ENCODE measurements around the gene ANKRD40.

The ANKRD40 gene

DNA sequence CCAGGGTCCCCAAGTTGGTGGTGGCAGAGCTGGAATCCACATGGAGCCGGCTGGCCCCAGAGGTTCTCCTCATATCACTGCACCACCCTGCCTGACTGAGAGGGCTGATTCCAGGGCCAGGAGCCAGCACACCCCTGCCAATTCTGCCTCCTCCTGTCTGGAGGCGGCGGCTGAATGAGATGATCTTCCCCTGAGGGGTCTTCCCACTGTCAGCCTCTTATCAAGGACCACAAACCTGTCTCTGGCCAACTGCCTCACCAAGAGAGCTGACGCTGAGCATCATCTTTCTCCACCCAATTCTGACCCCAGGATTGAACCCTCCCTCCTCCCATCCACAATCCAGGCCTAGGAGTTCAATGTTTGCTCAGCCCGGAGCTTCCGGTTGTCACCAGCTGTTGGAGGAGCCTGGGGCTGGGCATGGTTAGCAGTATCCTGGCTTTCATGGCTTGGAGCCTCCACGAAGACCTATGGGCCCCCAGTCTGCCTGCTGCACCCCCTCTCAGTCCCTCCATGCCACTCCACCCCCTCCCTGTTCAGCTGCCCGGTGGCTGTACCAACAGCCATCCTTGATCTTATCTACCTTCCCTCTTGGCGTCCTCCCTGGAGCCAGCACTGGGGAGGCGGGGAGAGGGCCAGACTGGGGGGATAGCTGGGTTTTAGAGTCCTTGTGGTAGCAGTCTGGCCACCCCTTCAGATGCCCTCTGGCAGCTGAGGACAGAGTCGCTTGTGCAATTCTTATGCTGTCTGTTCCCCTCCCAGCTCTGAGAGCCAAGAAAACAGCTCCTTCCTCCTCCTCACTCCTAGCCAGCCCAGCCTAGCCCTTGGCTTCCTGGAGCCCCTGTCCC lies 47.5 kb downstream of the ANKRD40 start:
- no peak for TF ChIP-seq CTCF (IDR thresholded peaks at IDR 0.05)

DNA sequence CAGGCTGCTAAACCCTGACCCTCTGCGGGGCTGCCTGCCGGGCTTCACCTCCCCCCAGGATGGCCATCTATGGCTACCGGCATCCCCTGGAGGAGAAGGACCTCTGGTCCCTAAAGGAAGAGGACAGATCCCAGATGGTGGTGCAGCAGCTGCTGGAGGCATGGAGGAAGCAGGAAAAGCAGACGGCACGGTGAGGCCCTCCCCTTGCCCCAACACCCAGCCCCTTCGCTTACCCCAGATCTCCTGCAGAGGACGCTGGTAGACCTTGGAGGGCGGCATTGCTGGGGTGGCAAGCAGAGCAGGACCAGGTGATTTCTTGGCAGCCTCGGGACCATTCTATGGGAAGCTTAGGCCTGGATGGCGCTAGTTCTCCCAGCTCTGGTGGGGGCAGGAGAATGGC lies 48.5 kb downstream of the ANKRD40 start:
- TF ChIP-seq CTCF (IDR thresholded peaks at IDR 0.05) = no peak

GRCh38 chr17:50658616-50659015 lies 49.1 kb downstream of the ANKRD40 start:
- no peak for TF ChIP-seq CTCF (IDR thresholded peaks at IDR 0.05)

GRCh38 chr17:50657627-50658026 lies 50.1 kb downstream of the ANKRD40 start:
- TF ChIP-seq CTCF (IDR thresholded peaks at IDR 0.05) = no peak

- no peak for TF ChIP-seq CTCF (IDR thresholded peaks at IDR 0.05)
Measured at GRCh38 chr17:50657054-50657453, 50.7 kb downstream of the ANKRD40 start.

DNA sequence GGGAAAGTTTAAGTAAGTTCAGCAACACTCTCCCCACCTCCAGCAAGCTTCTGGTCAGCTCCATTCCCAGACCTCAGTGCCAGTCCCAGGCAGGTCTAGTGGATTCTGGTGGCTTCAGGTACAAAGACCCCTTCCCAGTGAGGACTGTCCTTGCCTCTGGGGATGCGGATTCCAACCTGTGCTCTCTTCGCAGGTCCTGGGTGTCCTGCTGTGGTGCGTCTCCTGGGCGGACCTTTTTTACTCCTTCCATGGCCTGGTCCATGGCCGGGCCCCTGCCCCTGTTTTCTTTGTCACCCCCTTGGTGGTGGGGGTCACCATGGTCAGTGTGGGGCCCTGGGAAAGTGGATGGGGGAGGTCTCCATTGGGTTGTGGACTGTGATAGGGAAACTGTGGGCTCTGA lies 51.2 kb downstream of the ANKRD40 start:
- TF ChIP-seq CTCF (IDR thresholded peaks at IDR 0.05) = no peak

DNA sequence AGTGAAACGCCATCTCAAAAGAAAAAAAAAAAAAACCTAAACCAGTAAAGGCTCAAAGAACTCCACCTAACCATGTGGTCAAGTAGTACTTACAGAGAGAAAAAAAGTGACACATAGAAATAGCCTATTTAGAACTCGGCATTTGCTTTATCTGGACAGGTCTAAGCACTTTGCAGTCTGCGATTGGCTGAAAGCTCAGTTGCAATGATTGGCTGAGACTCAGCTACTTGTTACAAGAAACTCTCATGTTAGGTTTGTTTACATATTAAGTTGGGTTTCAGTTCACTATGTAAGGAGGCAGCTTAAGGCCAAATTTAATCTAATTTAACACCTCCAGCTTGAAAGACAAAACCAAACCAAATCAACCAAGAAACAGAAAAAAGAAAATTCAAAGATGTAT lies 54.0 kb downstream of the ANKRD40 start:
- no peak for TF ChIP-seq CTCF (IDR thresholded peaks at IDR 0.05)

- TF ChIP-seq CTCF (IDR thresholded peaks at IDR 0.05) = no peak
Measured at GRCh38 chr17:50651661-50652060, 56.1 kb downstream of the ANKRD40 start.

Measured in LNCAP (cell line).